Hepatocyte (in vitro differentiated cells): Measurements from ENCODE around the gene KMT2E. TPM values are rescaled to one million over a fixed set of nuclear protein-coding genes. Genes with fewer than 3 reads are reported as not detected.

Experiments used
- DNase-seq: peaks from one replicate; pipeline ENCODE4 v3.0.0-alpha.2; 2016; ENCODE audit warnings: low spot score
- H2AFZ ChIP-seq: fragments of 200-600 bp; sonication (generic); 2 replicates; pipeline ENCODE4 v1.6.0; 2016; ENCODE audit warnings: antibody characterized with exemption, mild to moderate bottlenecking
- H3K27ac ChIP-seq: fragments of 200-600 bp; sonication (generic); 2 replicates; pipeline ENCODE4 v1.5.1; 2016; ENCODE audit warnings: mild to moderate bottlenecking
- H3K27me3 ChIP-seq: fragments of 200-600 bp; sonication (generic); 2 replicates; pipeline ENCODE4 v1.6.1; 2016
- H3K36me3 ChIP-seq: fragments of 200-600 bp; sonication (generic); replicated peaks from 2 replicates; pipeline ENCODE4 v1.5.1; 2016; ENCODE audit warnings: low read depth; ENCODE audit not compliant: insufficient read depth
- H3K4me1 ChIP-seq: fragments of 200-600 bp; sonication (generic); 2 replicates; pipeline ENCODE4 v1.5.1; 2016; ENCODE audit warnings: mild to moderate bottlenecking, moderate library complexity; ENCODE audit not compliant: insufficient read depth
- H3K4me2 ChIP-seq: fragments of 200-600 bp; sonication (generic); 2 replicates; pipeline ENCODE4 v1.6.0; 2016
- H3K4me3 ChIP-seq: fragments of 200-600 bp; sonication (generic); 2 replicates; pipeline ENCODE4 v1.5.1; 2016; ENCODE audit warnings: mild to moderate bottlenecking
- H3K79me2 ChIP-seq: fragments of 200-600 bp; sonication (generic); 2 replicates; pipeline ENCODE4 v1.6.0; 2017; ENCODE audit warnings: mild to moderate bottlenecking
- H3K9me2 ChIP-seq: fragments of 200-600 bp; sonication (generic); replicated peaks from 2 replicates; pipeline ENCODE4 v1.6.0; 2017; ENCODE audit warnings: mild to moderate bottlenecking; ENCODE audit not compliant: insufficient read depth
- H3K9me3 ChIP-seq: fragments of 200-600 bp; sonication (generic); 2 replicates; pipeline ENCODE4 v1.5.1; 2016; ENCODE audit warnings: low read depth, mild to moderate bottlenecking
- H4K20me1 ChIP-seq: fragments of 200-600 bp; sonication (generic); 2 replicates; pipeline ENCODE4 v1.6.0; 2016; ENCODE audit warnings: mild to moderate bottlenecking; ENCODE audit not compliant: insufficient read depth, poor library complexity, severe bottlenecking
- CTCF ChIP-seq: fragments of 200-600 bp; sonication (generic); IDR thresholded peaks from 2 replicates; pipeline ENCODE4 v1.5.1; 2016; ENCODE audit warnings: antibody characterized with exemption, mild to moderate bottlenecking; ENCODE audit not compliant: poor library complexity
- EZH2 ChIP-seq: fragments of 200-600 bp; sonication (generic); IDR thresholded peaks from 2 replicates; pipeline ENCODE4 v1.6.1; 2016; ENCODE audit warnings: antibody characterized with exemption, mild to moderate bottlenecking, borderline replicate concordance
- EZH2phosphoT487 ChIP-seq: fragments of 200-600 bp; sonication (generic); IDR thresholded peaks from one replicate; pipeline ENCODE4 v1.6.1; 2018; ENCODE audit warnings: antibody characterized with exemption, mild to moderate bottlenecking, low read depth, moderate library complexity; ENCODE audit not compliant: unreplicated experiment, severe bottlenecking
- WGBS: methylation state at CpG from one replicate; pipeline ENCODE4 v1.1.6; 2016; ENCODE audit warnings: low lambda C conversion rate; ENCODE audit errors: missing lambda C conversion rate; 5-methylcytosine and 5-hydroxymethylcytosine counted together
- polyA plus RNA-seq: library from polyadenylated mRNA; unstranded; fragments of >200 nt; fragmentation: Nextera tagmentation; extraction: Ambion mirVana; gene quantifications from 2 replicates; pipeline ENCODE4 v1.2.1, GENCODE V29; 2016
- total RNA-seq: library from RNA; depleted of rRNA; stranded (reverse); fragments of >200 nt; gene quantifications from 2 replicates; pipeline ENCODE4 v1.2.3, GENCODE V29; 2014

KMT2E gene
- total and polyA plus RNA-seq, 2 experiments from 2014 or later = 69.7 to 70.8 TPM

- H3K4me3 ChIP-seq = no peak overlapping the region
- no peak for DNase-seq
- H3K4me2 ChIP-seq = no peak overlapping the region
- TF ChIP-seq CTCF (no peak), EZH2phosphoT487 (no peak), EZH2 (no peak)
- WGBS = 93% methylated on average over 2 of the region's 2 CpGs
- H3K27me3 ChIP-seq = no peaks in the 10 kb centered on the region
- H4K20me1 ChIP-seq = no peaks in the 10 kb centered on the region
- no peaks in the 10 kb centered on the region for H3K9me2 ChIP-seq
- no peak overlapping the region for H2AFZ ChIP-seq
- H3K36me3 ChIP-seq = no peaks in the 10 kb centered on the region
- peaks cover 8% of the 10 kb centered on the region for H3K4me1 ChIP-seq
- H3K9me3 ChIP-seq = no peaks in the 10 kb centered on the region
- H3K27ac ChIP-seq = no peak overlapping the region
- H3K79me2 ChIP-seq = no peaks in the 10 kb centered on the region
These were observed 46.9 kb upstream of the KMT2E start for GRCh38 chr7:104967088-104967487.

GRCh38 chr7:104967595-104967994 lies 46.4 kb upstream of the KMT2E start:
- Histone ChIP-seq H3K4me2 (no peak overlapping the region), H3K27me3 (no peaks in the 10 kb centered on the region), H3K9me2 (no peaks in the 10 kb centered on the region), H4K20me1 (no peaks in the 10 kb centered on the region), H3K4me1 (peaks cover 8% of the 10 kb centered on the region), H3K36me3 (no peaks in the 10 kb centered on the region), H3K4me3 (no peak overlapping the region), H3K9me3 (no peaks in the 10 kb centered on the region), H2AFZ (no peak overlapping the region), H3K79me2 (no peaks in the 10 kb centered on the region), H3K27ac (no peak overlapping the region)
- 95% methylated on average over 4 of the region's 4 CpGs for WGBS
- DNase-seq = no peak
- TF ChIP-seq EZH2phosphoT487 (no peak), EZH2 (no peak), CTCF (no peak)

DNA sequence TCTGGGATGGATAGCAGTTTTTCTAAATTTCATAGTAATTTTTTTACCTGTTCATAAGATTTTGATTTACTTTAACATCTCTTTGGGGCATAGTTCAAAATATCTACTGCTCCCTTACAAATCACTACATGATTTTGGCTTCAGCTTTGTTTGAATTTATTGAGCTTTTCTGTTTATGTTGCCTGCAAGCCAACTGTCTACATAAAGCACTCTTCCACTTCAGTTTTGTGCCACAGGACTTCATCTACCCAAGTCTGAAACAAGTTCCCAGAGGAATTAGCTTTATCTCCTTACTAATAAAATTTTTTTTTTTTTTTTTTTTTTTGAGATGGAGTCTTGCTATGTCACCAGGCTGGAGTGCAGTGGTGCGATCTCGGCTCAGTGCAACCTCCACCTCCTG lies 45.4 kb upstream of the KMT2E start:
- no peaks in the 10 kb centered on the region for H3K9me2 ChIP-seq
- H3K27ac ChIP-seq = no peak overlapping the region

More for the DNA sequence above, 45.4 kb upstream of the KMT2E start:
- Histone ChIP-seq H3K9me3 (no peaks in the 10 kb centered on the region), H3K4me2 (no peak overlapping the region), H3K27me3 (no peaks in the 10 kb centered on the region), H2AFZ (no peak overlapping the region), H3K4me3 (no peak overlapping the region), H3K79me2 (no peaks in the 10 kb centered on the region), H3K4me1 (peaks cover 5% of the 10 kb centered on the region), H3K36me3 (no peaks in the 10 kb centered on the region), H4K20me1 (no peaks in the 10 kb centered on the region)
- 86% methylated on average over 2 of the region's 2 CpGs for WGBS
- TF ChIP-seq EZH2phosphoT487 (no peak), CTCF (no peak), EZH2 (no peak)
- DNase-seq = no peak
